NB4 (cell line): ENCODE results near the gene SPRYD4.

Experiments used
- DNase-seq: peaks from one replicate; pipeline ENCODE4 v3.0.0; 2010; ENCODE audit warnings: low read depth
- H3K4me3 ChIP-seq: one replicate; pipeline ENCODE4 v1.5.1; 2011; ENCODE audit warnings: mild to moderate bottlenecking, low read depth, low read length, moderate library complexity
- MYC ChIP-seq: IDR thresholded peaks from 2 replicates; pipeline ENCODE4 v1.6.1; 2011; ENCODE audit warnings: low read depth, low read length
- POLR2A ChIP-seq: IDR thresholded peaks from 2 replicates; pipeline ENCODE4 v1.6.1; 2011; ENCODE audit warnings: mild to moderate bottlenecking; ENCODE audit not compliant: insufficient read length; ENCODE audit errors: extremely low read depth
- TF ChIP-seq, protein P1 (sequence below): IDR thresholded peaks from 2 replicates; pipeline ENCODE4 v1.6.1; 2011; ENCODE audit warnings: low read depth, low read length
- TF ChIP-seq, protein P2 (sequence below): IDR thresholded peaks from one replicate; pipeline ENCODE4 v1.5.1; 2012; ENCODE audit warnings: low read depth, low read length

Gene SPRYD4

DNA sequence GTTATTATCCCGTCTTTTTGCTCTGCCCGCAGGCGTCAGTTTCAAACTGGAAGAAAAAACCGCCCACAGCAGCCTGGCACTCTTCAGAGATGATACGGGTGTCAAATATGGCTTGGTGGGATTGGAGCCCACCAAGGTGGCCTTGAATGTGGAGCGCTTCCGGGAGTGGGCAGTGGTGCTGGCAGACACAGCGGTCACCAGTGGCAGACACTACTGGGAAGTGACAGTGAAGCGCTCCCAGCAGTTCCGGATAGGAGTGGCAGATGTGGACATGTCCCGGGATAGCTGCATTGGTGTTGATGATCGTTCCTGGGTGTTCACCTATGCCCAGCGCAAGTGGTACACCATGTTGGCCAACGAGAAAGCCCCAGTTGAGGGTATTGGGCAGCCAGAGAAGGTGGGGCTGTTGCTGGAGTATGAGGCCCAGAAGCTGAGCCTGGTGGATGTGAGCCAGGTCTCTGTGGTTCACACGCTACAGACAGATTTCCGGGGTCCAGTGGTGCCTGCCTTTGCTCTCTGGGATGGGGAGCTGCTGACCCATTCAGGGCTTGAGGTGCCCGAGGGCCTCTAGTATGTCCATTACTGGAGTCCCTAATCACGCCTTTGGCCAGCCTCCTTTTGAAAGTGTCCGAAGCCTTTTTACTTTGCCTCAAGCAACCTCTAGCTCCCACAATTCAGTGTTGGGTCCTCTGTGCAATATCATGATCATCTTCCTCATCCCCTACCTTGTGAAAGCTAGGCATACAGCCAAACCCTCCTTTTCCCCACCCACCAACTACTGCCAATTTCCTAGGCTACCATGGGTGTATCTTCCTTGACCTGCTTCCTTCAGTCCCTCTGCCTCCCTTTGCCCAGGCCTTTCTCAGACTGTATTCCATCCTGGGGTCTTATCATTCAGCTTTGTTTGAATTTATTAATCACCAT is 891 bp downstream of the SPRYD4 start:
- no peak for TF ChIP-seq POLR2A
- TF ChIP-seq, protein P1, sequence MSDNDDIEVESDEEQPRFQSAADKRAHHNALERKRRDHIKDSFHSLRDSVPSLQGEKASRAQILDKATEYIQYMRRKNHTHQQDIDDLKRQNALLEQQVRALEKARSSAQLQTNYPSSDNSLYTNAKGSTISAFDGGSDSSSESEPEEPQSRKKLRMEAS, result no peak
- TF ChIP-seq MYC, result no peak
- TF ChIP-seq, protein P2, sequence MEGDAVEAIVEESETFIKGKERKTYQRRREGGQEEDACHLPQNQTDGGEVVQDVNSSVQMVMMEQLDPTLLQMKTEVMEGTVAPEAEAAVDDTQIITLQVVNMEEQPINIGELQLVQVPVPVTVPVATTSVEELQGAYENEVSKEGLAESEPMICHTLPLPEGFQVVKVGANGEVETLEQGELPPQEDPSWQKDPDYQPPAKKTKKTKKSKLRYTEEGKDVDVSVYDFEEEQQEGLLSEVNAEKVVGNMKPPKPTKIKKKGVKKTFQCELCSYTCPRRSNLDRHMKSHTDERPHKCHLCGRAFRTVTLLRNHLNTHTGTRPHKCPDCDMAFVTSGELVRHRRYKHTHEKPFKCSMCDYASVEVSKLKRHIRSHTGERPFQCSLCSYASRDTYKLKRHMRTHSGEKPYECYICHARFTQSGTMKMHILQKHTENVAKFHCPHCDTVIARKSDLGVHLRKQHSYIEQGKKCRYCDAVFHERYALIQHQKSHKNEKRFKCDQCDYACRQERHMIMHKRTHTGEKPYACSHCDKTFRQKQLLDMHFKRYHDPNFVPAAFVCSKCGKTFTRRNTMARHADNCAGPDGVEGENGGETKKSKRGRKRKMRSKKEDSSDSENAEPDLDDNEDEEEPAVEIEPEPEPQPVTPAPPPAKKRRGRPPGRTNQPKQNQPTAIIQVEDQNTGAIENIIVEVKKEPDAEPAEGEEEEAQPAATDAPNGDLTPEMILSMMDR, result no peak
- H3K4me3 ChIP-seq, result peak overlapping the region; percentile 91
- peak; percentile 60 for DNase-seq

DNA sequence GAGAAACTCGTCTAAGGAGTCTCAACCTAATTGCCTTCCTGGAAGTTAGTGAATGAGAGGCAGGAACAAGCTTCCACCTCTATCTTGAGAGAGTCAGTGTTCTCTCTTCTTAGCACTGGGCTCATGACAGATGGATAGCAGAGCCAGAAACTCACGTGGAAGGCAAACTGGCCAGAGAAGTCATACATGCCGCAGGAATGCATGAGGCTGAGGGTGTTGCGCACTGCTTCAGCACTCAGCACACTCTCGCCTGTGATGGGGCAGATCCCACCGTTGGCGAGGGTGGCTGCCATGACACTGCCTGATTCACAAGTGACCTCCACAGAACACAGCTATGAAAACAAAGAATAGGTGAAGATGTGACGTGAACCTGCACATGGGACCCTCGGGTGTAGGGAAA is 6.0 kb downstream of the SPRYD4 start:
- DNase-seq, result no peak
- H3K4me3 ChIP-seq, result no peak overlapping the region
- TF ChIP-seq, protein P1, result no peak

- no peak overlapping the region for H3K4me3 ChIP-seq
- DNase-seq, result no peak
- TF ChIP-seq, protein P1, result no peak
- TF ChIP-seq MYC, result no peak
- TF ChIP-seq, protein P2, result no peak
Observed at GRCh38 chr12:56476143-56476542, 7.8 kb downstream of the SPRYD4 start.

- TF ChIP-seq, protein P1, result no peak
- no peak for TF ChIP-seq MYC
- TF ChIP-seq, protein P2, result no peak
- TF ChIP-seq POLR2A, result no peak
- H3K4me3 ChIP-seq, result no peak overlapping the region
- DNase-seq, result no peak
Observed at GRCh38 chr12:56476972-56477432, 8.6 kb downstream of the SPRYD4 start.

- no peak overlapping the region for H3K4me3 ChIP-seq
- no peak for DNase-seq
- TF ChIP-seq MYC (no peak), POLR2A (no peak)
- TF ChIP-seq, protein P1, result no peak
- TF ChIP-seq, protein P2, result no peak
Observed at GRCh38 chr12:56477521-56478225, 9.3 kb downstream of the SPRYD4 start.

- DNase-seq, result no peak
Observed at GRCh38 chr12:56479625-56480024, 11.2 kb downstream of the SPRYD4 start.

More at GRCh38 chr12:56479625-56480024, 11.2 kb downstream of the SPRYD4 start:
- no peak overlapping the region for H3K4me3 ChIP-seq
- TF ChIP-seq MYC (no peak), POLR2A (no peak)
- TF ChIP-seq, protein P2, result no peak
- TF ChIP-seq, protein P1, result no peak
